ENCODE data around the gene CLRN1.

- no peak for TF ChIP-seq CTCF (conservative IDR thresholded peaks at IDR 0.05)
- no peak for TF ChIP-seq EZH2 (IDR thresholded peaks at IDR 0.05; ENCODE audit: low read depth)
These were observed 13.8 kb downstream of the CLRN1 start for GRCh38 chr3:150958683-150959082.

All from PC-9 (cell line).